Adipose tissue (tissue), 3 donors: Measurements from ENCODE around the gene SLC17A2. TPM values are rescaled to one million over a fixed set of nuclear protein-coding genes. Genes with fewer than 3 reads are reported as not detected.
A peak's percentile ranks its signal among the peaks of the same experiment; 100 is the strongest.

Experiments used
- H3K27ac ChIP-seq: one replicate; pipeline ENCODE4 v1.5.1; 2013; ENCODE audit warnings: low read depth, low read length
- WGBS, 3 donors: extraction: QIAGEN DNeasy Blood & Tissue Kit; methylation state at CpG; one replicate each; pipeline ENCODE4 v1.1.7; 2013; 5-methylcytosine and 5-hydroxymethylcytosine counted together
- polyA plus RNA-seq, 3 donors: library from polyadenylated mRNA; stranded (reverse); fragments of 200-250 nt; gene quantifications; one replicate each; pipeline ENCODE4 v1.2.3, GENCODE V29; 2013
- donor health status: healthy with polysubstance abuse.
- donor health status: Bipolar disorder and iron deficiency.
- donor health status: healthy.

SLC17A2 gene
- not detected for polyA plus RNA-seq

- 76 to 88% (median 86%) methylated on average over 9 of the region's 9 CpGs for WGBS, 3 donors
- H3K27ac ChIP-seq: no peak within 1 kb of the TSS
These were observed at the start of gene SLC17A2 for GRCh38 chr6:25930532-25931410. Gene SLC17A2 (minus strand): TSS chr6:25930691. CDS start chr6:25925796, 4,895 bp downstream.

- 88 to 93% (median 89%) methylated on average over 5 of the region's 5 CpGs for WGBS, 3 donors
- no peak overlapping the region for H3K27ac ChIP-seq
These were observed 45.6 kb upstream of the SLC17A2 start for GRCh38 chr6:25975923-25976560.

GRCh38 chr6:25973923-25974555, 43.5 kb upstream of the SLC17A2 start:
- H3K27ac ChIP-seq: no peak overlapping the region
- WGBS, 3 donors: 90 to 95% (median 92%) methylated on average over 2 of the region's 2 CpGs

- WGBS, 3 donors: 91 to 94% (median 94%) methylated on average over 5 of the region's 5 CpGs
- no peak overlapping the region for H3K27ac ChIP-seq
These were observed 42.4 kb upstream of the SLC17A2 start for GRCh38 chr6:25972902-25973301.

- WGBS, 3 donors: 85 to 95% (median 91%) methylated on average over 1 of the region's 1 CpG
These were observed 41.6 kb upstream of the SLC17A2 start for GRCh38 chr6:25972128-25972527.

GRCh38 chr6:25971187-25971821, 40.8 kb upstream of the SLC17A2 start:
- no peak overlapping the region for H3K27ac ChIP-seq
- WGBS, 3 donors: 97 to 100% (median 100%) methylated on average over 1 of the region's 1 CpG

More at GRCh38 chr6:25972128-25972527, 41.6 kb upstream of the SLC17A2 start:
- H3K27ac ChIP-seq: no peak overlapping the region

GRCh38 chr6:25968769-25969168, 38.3 kb upstream of the SLC17A2 start:
- H3K27ac ChIP-seq: no peak overlapping the region

- H3K27ac ChIP-seq: no peak overlapping the region
- WGBS, 3 donors: 96 to 97% (median 96%) methylated on average over 9 of the region's 9 CpGs
These were observed 36.2 kb upstream of the SLC17A2 start for GRCh38 chr6:25966711-25967110.

- 67 to 97% (median 77%) methylated on average over 4 of the region's 4 CpGs for WGBS, 3 donors
- no peak overlapping the region for H3K27ac ChIP-seq
These were observed 34.6 kb upstream of the SLC17A2 start for GRCh38 chr6:25965058-25965457.

GRCh38 chr6:25963426-25964123, 33.1 kb upstream of the SLC17A2 start:
- H3K27ac ChIP-seq: peak overlapping the region; percentile 8
- 4 to 10% (median 9%) methylated on average over 6 of the region's 6 CpGs for WGBS, 3 donors

GRCh38 chr6:25962149-25963127, 31.9 kb upstream of the SLC17A2 start, which contains the start of gene TRIM38:
Gene TRIM38 (plus strand): TSS chr6:25962802. CDS start chr6:25966523, 3,721 bp downstream.
- 1 to 11% (median 1%) methylated on average over 11 of the region's 11 CpGs for WGBS, 3 donors
- H3K27ac ChIP-seq: peak within 1 kb of the TSS; percentile 8

GRCh38 chr6:25961619-25962148, 31.2 kb upstream of the SLC17A2 start:
- WGBS, 3 donors: 52 to 75% (median 60%) methylated on average over 3 of the region's 3 CpGs
- no peak overlapping the region for H3K27ac ChIP-seq

- no peak overlapping the region for H3K27ac ChIP-seq
- WGBS, 3 donors: 89 to 93% (median 90%) methylated on average over 3 of the region's 3 CpGs
These were observed 30.2 kb upstream of the SLC17A2 start for GRCh38 chr6:25960734-25961133.

- H3K27ac ChIP-seq: no peak overlapping the region
- 51 to 59% (median 53%) methylated on average over 2 of the region's 2 CpGs for WGBS, 3 donors
These were observed 29.5 kb upstream of the SLC17A2 start for GRCh38 chr6:25959890-25960536.

- 67 to 82% (median 78%) methylated on average over 3 of the region's 3 CpGs for WGBS, 3 donors
- no peak overlapping the region for H3K27ac ChIP-seq
These were observed 28.2 kb upstream of the SLC17A2 start for GRCh38 chr6:25958700-25959162.

- 70 to 78% (median 70%) methylated on average over 3 of the region's 3 CpGs for WGBS, 3 donors
- no peak overlapping the region for H3K27ac ChIP-seq
These were observed 25.7 kb upstream of the SLC17A2 start for GRCh38 chr6:25956226-25956625.
